OCI-LY3 (cell line): Measurements from ENCODE around the gene WHRN.

Experiments
- CTCF ChIP-seq: fragments of 200-600, 300-600 bp; sonication (generic); IDR thresholded peaks from 2 replicates; pipeline ENCODE4 v1.5.1; 2014; ENCODE audit warnings: antibody characterized with exemption, low read length, low read depth
- EZH2phosphoT487 ChIP-seq: fragments of 200-600 bp; shearing (Covaris generic); IDR thresholded peaks from 2 replicates; pipeline ENCODE4 v1.6.1; 2018; ENCODE audit warnings: antibody characterized with exemption, mixed run types, low read depth

GRCh38 chr9:114482593-114482992 lies 22.7 kb downstream of the WHRN start:
- TF ChIP-seq CTCF = no peak
- no peak for TF ChIP-seq EZH2phosphoT487
